COLO668 (cell line): ENCODE results near the gene MAPK8IP2.
"Not testable (repeated sequence)": the region's sequence is repeated elsewhere in the genome, so short reads cannot be mapped to it uniquely, and the experiment has no call there.

ENCODE experiments used
- DNase-seq: peaks from one replicate; lab custom pipeline; 2025; ENCODE audit not compliant: unreplicated experiment; lab: John Stamatoyannopoulos, UW

MAPK8IP2 gene

GRCh38 chr22:50599816-50600455, 657 bp upstream of the MAPK8IP2 start:
- peak; percentile 34 for DNase-seq

GRCh38 chr22:50600967-50601668, 525 bp downstream of the MAPK8IP2 start:
- DNase-seq, result peak; percentile 43

- no peak for DNase-seq
Observed at GRCh38 chr22:50601669-50602337, 1.2 kb downstream of the MAPK8IP2 start.

GRCh38 chr22:50602338-50602700, 1.7 kb downstream of the MAPK8IP2 start:
- no peak for DNase-seq

GRCh38 chr22:50603511-50604255, 3.1 kb downstream of the MAPK8IP2 start:
- no peak for DNase-seq

- DNase-seq, result no peak
Observed at GRCh38 chr22:50604256-50605001, 3.8 kb downstream of the MAPK8IP2 start.

GRCh38 chr22:50605002-50605612, 4.5 kb downstream of the MAPK8IP2 start:
- DNase-seq, result no peak

- DNase-seq, result no peak
Observed at GRCh38 chr22:50605613-50606074, 5.1 kb downstream of the MAPK8IP2 start.

GRCh38 chr22:50606165-50606945, 5.8 kb downstream of the MAPK8IP2 start:
- DNase-seq, result peak; percentile 18

GRCh38 chr22:50606946-50607658, 6.5 kb downstream of the MAPK8IP2 start:
- no peak for DNase-seq

GRCh38 chr22:50607659-50608020, 7.0 kb downstream of the MAPK8IP2 start:
- DNase-seq, result no peak

GRCh38 chr22:50608058-50608840, 7.7 kb downstream of the MAPK8IP2 start:
- not testable (repeated sequence) for DNase-seq

GRCh38 chr22:50608996-50609395, 8.4 kb downstream of the MAPK8IP2 start:
- DNase-seq, result no peak

GRCh38 chr22:50609599-50609998, 9.0 kb downstream of the MAPK8IP2 start:
- no peak for DNase-seq

GRCh38 chr22:50610041-50610451, 9.5 kb downstream of the MAPK8IP2 start:
- no peak for DNase-seq

- DNase-seq, result no peak
Observed at GRCh38 chr22:50610581-50610980, 10.0 kb downstream of the MAPK8IP2 start.

GRCh38 chr22:50611341-50612060, 10.9 kb downstream of the MAPK8IP2 start:
- no peak for DNase-seq

- no peak for DNase-seq
Observed at GRCh38 chr22:50612168-50612527, 11.6 kb downstream of the MAPK8IP2 start.
